ENCODE results near the gene HIGD1A. TPM values are rescaled to one million over a fixed set of nuclear protein-coding genes. Genes with fewer than 3 reads are reported as not detected.

The HIGD1A gene
- total and polyA plus RNA-seq, 2 experiments from 2014 or later = 102 to 144 TPM

GRCh38 chr3:42735019-42735418, 69.3 kb downstream of the HIGD1A start:
- H3K27me3 Mint-ChIP-seq (ENCODE audit: insufficient read depth, low read depth, poor library complexity) = peaks cover 15% of the 10 kb centered on the region
- peaks cover 34% of the 10 kb centered on the region for H3K4me1 Mint-ChIP-seq
- no peaks in the 10 kb centered on the region for H3K79me2 ChIP-seq (replicated peaks; ENCODE audit: insufficient read depth)
- no peaks in the 10 kb centered on the region for H3K36me3 Mint-ChIP-seq (ENCODE audit: low read depth)
- no peak overlapping the region for H2AFZ ChIP-seq
- no peak overlapping the region; the same call in 2 of the 3 replicates for H3K4me3 Mint-ChIP-seq
- no peaks in the 10 kb centered on the region for H3K27me3 ChIP-seq (ENCODE audit: insufficient read depth)
- no peaks in the 10 kb centered on the region for H3K36me3 ChIP-seq (ENCODE audit: insufficient read depth)
- peaks cover 5% of the 10 kb centered on the region; the same call in 1 of the 2 replicates for H3K9me2 ChIP-seq (ENCODE audit: insufficient read depth)
- no peak overlapping the region for H3K27ac ChIP-seq (ENCODE audit: low read depth)
- no peak for DNase-seq (ENCODE audit: low spot score)
- H3F3A ChIP-seq (replicated peaks; ENCODE audit: low read depth) = no peaks in the 10 kb centered on the region
- no peak for ATAC-seq
- no peaks in the 10 kb centered on the region for H4K20me1 ChIP-seq (replicated peaks; ENCODE audit: insufficient read depth)
- H3K4me2 ChIP-seq = no peak overlapping the region
- H3K4me1 ChIP-seq (ENCODE audit: insufficient read depth) = peaks cover 15% of the 10 kb centered on the region
- peaks cover 6% of the 10 kb centered on the region; the same call in 1 of the 3 replicates for H3K9me3 Mint-ChIP-seq
- H3K27ac Mint-ChIP-seq = no peak overlapping the region
- no peak overlapping the region for H3K4me3 ChIP-seq
- TF ChIP-seq JUNB (IDR thresholded peaks at IDR 0.05; ENCODE audit: unreplicated experiment) (no peak), REST (IDR thresholded peaks at IDR 0.05; ENCODE audit: unreplicated experiment) (no peak), ZNF462 (CRISPR knock-in tag; IDR thresholded peaks at IDR 0.05) (no peak), EZH2 (IDR thresholded peaks at IDR 0.05; ENCODE audit: low read depth, unreplicated experiment) (no peak), ETS1 (IDR thresholded peaks at IDR 0.05) (no peak), CTCF (conservative IDR thresholded peaks at IDR 0.05; ENCODE audit: low read depth in 2 of 2) (no peak), NANOG (IDR thresholded peaks at IDR 0.05; ENCODE audit: borderline replicate concordance) (no peak), POLR2AphosphoS5 (IDR thresholded peaks at IDR 0.05; ENCODE audit: low read depth) (no peak), CREB1 (CRISPR knock-in tag; IDR thresholded peaks at IDR 0.05; ENCODE audit: low read depth) (no peak), ZNF114 (CRISPR knock-in tag; IDR thresholded peaks at IDR 0.05) (no peak), STAT1 (IDR thresholded peaks at IDR 0.05; ENCODE audit: unreplicated experiment) (no peak), ZNF331 (CRISPR knock-in tag; IDR thresholded peaks at IDR 0.05; ENCODE audit: low read depth) (no peak), EZH2phosphoT487 (IDR thresholded peaks at IDR 0.05; ENCODE audit: unreplicated experiment) (no peak)
